HCT116 (cell line): ENCODE data around the gene TAB3. TPM values are rescaled to one million over a fixed set of nuclear protein-coding genes. Genes with fewer than 3 reads are reported as not detected.

Source experiments
- ATAC-seq: fragments of 200-7000 bp; cut with Tn5 transposase; 2 replicates; pipeline ENCODE4 v1.9.1; 2020; ENCODE audit warnings: mild to moderate bottlenecking, moderate library complexity
- BruUV-seq: library from RNA; stranded (reverse); fragments of 400-500 nt; replicated peaks from 2 replicates; lab custom pipeline; 2021; lab: Mats Ljungman, UMichigan
- CTCF ChIA-PET: fragments of 300-600 bp; sonication (Branson Sonifier 250); formaldehyde crosslinking; loops from one replicate; lab custom pipeline; 2021; ENCODE audit warnings: antibody characterized with exemption; lab: Charles Lee
- POLR2A ChIA-PET: fragments of 300-600, 350-600 bp; sonication (Branson Sonifier 250); formaldehyde crosslinking; loops from one replicate; lab custom pipeline; 2021; ENCODE audit warnings: antibody characterized with exemption; lab: Charles Lee
- RAD21 ChIA-PET, 2 experiments: fragments of 300-600 bp; sonication (Branson Sonifier 250); formaldehyde crosslinking; loops; one replicate each; lab custom pipeline; 2023; ENCODE audit warnings: low total read pairs in 2 of 2; ENCODE audit not compliant: uncharacterized antibody in 2 of 2, unreplicated experiment in 2 of 2, low non-redundant PET in 1 of 2; lab: Charles Lee
- DNase-seq: peaks from one replicate; pipeline ENCODE4 v3.0.0-alpha.2; 2010; ENCODE audit warnings: low read depth, low spot score
- H2AFZ ChIP-seq: fragments of 200-600 bp; shearing (Covaris generic), sonication (generic); 2 replicates; pipeline ENCODE4 v1.6.1; 2017; ENCODE audit warnings: low read depth, mixed run types, mixed read lengths, antibody characterized with exemption, low read length; ENCODE audit not compliant: poor library complexity, severe bottlenecking
- H3K27ac ChIP-seq: 2 replicates; pipeline ENCODE4 v1.5.1; 2012; ENCODE audit warnings: low read depth, low read length
- H3K27me3 ChIP-seq: fragments of 200-600 bp; sonication (generic); 2 replicates; pipeline ENCODE4 v1.6.1; 2016; ENCODE audit warnings: mixed run types, low read length, mixed read lengths; ENCODE audit not compliant: insufficient read depth
- H3K36me3 ChIP-seq, 2 experiments: fragments of 200-500 bp in 1 of 2; fragments of 200-600 bp in 1 of 2; sonication (Bioruptor generic) in 1 of 2; sonication (generic) in 1 of 2; 2 replicates each; pipeline versions ENCODE4 v1.5.1 to v1.6.1; 2014 to 2016; ENCODE audit warnings: low read length in 2 of 2, inconsistent platforms in 1 of 2, mixed read lengths in 1 of 2, mixed run types in 1 of 2; ENCODE audit not compliant: insufficient read depth in 2 of 2, control insufficient read depth in 1 of 2
- H3K4me1 ChIP-seq, 2 experiments: fragments of 200-600 bp in 1 of 2; sonication (generic) in 1 of 2; 2 replicates each; pipeline versions ENCODE4 v1.5.1 to v1.6.1; 2012 to 2017; ENCODE audit warnings: low read length in 2 of 2, inconsistent platforms in 1 of 2, mild to moderate bottlenecking in 1 of 2, mixed read lengths in 1 of 2, mixed run types in 1 of 2, moderate library complexity in 1 of 2; ENCODE audit not compliant: insufficient read depth in 2 of 2, control insufficient read depth in 1 of 2
- H3K4me2 ChIP-seq: fragments of 200-600 bp; sonication (generic); 2 replicates; pipeline ENCODE4 v1.6.1; 2017; ENCODE audit warnings: mixed run types, low read length, mixed read lengths
- H3K4me3 ChIP-seq, 2 experiments: fragments of 200-600 bp in 1 of 2; sonication (generic) in 1 of 2; replicated peaks in 1 of 2; 2 replicates each; pipeline ENCODE4 v1.5.1; 2011 to 2016; ENCODE audit warnings: low read length in 2 of 2, control low read depth in 1 of 2, low read depth in 1 of 2, mild to moderate bottlenecking in 1 of 2, mixed read lengths in 1 of 2, mixed run types in 1 of 2
- H3K79me2 ChIP-seq: fragments of 200-600 bp; sonication (generic); 2 replicates; pipeline ENCODE4 v1.6.1; 2017; ENCODE audit warnings: mild to moderate bottlenecking, mixed run types, low read length, moderate library complexity, mixed read lengths; ENCODE audit not compliant: insufficient read depth
- H3K9ac ChIP-seq: fragments of 200-600 bp; sonication (generic); 2 replicates; pipeline ENCODE4 v1.6.1; 2016; ENCODE audit warnings: low read length, mixed read lengths
- H3K9me2 ChIP-seq: fragments of 200-600 bp; sonication (generic), shearing (Covaris generic); 2 replicates; pipeline ENCODE4 v1.6.1; 2017; ENCODE audit warnings: mixed run types, mild to moderate bottlenecking, moderate library complexity; ENCODE audit not compliant: insufficient read depth
- H3K9me3 ChIP-seq, 2 experiments: fragments of 200-500 bp in 1 of 2; fragments of 200-600 bp in 1 of 2; sonication (Bioruptor generic) in 1 of 2; sonication (generic) in 1 of 2; 2 replicates each; pipeline ENCODE4 v1.6.1; 2014 to 2017; ENCODE audit warnings: low read length in 2 of 2, mixed read lengths in 2 of 2, inconsistent platforms in 1 of 2, low read depth in 1 of 2, mild to moderate bottlenecking in 1 of 2, mixed run types in 1 of 2, moderate library complexity in 1 of 2; ENCODE audit not compliant: control insufficient read depth in 1 of 2, insufficient read depth in 1 of 2
- H4K20me1 ChIP-seq: fragments of 200-600 bp; sonication (generic), shearing (Covaris generic); 2 replicates; pipeline ENCODE4 v1.6.1; 2017; ENCODE audit warnings: mixed run types, mild to moderate bottlenecking, moderate library complexity; ENCODE audit not compliant: insufficient read depth
- CBX3 ChIP-seq: IDR thresholded peaks from 2 replicates; pipeline ENCODE4 v1.6.1; 2012; ENCODE audit warnings: low read depth
- ELF1 ChIP-seq: IDR thresholded peaks from 2 replicates; pipeline ENCODE4 v1.6.1; 2012; ENCODE audit warnings: low read depth, borderline replicate concordance
- RAD21 ChIP-seq: IDR thresholded peaks from 2 replicates; pipeline ENCODE4 v1.6.1; 2012; ENCODE audit warnings: low read depth, mild to moderate bottlenecking
- REST ChIP-seq: IDR thresholded peaks from 2 replicates; pipeline ENCODE4 v1.6.1; 2012; ENCODE audit warnings: low read depth
- SRF ChIP-seq: IDR thresholded peaks from 2 replicates; pipeline ENCODE4 v1.6.1; 2012; ENCODE audit warnings: low read depth
- TCF7L2 ChIP-seq: IDR thresholded peaks from 2 replicates; pipeline ENCODE4 v1.7.0; 2011; ENCODE audit warnings: borderline replicate concordance, inconsistent platforms; ENCODE audit not compliant: insufficient read depth, insufficient read length; ENCODE audit errors: extremely low read depth
- YY1 ChIP-seq: IDR thresholded peaks from 2 replicates; pipeline ENCODE4 v1.6.1; 2011; ENCODE audit warnings: low read length, low read depth, moderate library complexity, mild to moderate bottlenecking; ENCODE audit not compliant: insufficient replicate concordance; ENCODE audit errors: extremely low read depth
- ZFX ChIP-seq: fragments of 450-650 bp; IDR thresholded peaks from 2 replicates; pipeline ENCODE4 v1.6.1; 2017
- intact Hi-C: fragments of 100-400 bp; cut with micrococcal nuclease; formaldehyde crosslinking; loops from 2 replicates; pipeline ENCODE4 v1.10.0; 2022
- total RNA-seq: library from RNA; stranded (reverse); gene quantifications from one replicate; pipeline ENCODE4 v1.2.1, GENCODE V29; 2021; ENCODE audit not compliant: unreplicated experiment
- TF ChIP-seq, protein P1 (sequence below), 3 experiments: fragments of 200-600 bp in 1 of 3; sonication (generic) in 1 of 3; IDR thresholded peaks in 2 of 3; conservative IDR thresholded peaks in 1 of 3; 2 replicates each; pipeline ENCODE4 v1.5.1; 2012 to 2017; ENCODE audit warnings: low read depth in 2 of 3, low read length in 2 of 3, antibody characterized with exemption in 1 of 3, borderline replicate concordance in 1 of 3, control low read depth in 1 of 3, mild to moderate bottlenecking in 1 of 3, mixed read lengths in 1 of 3, mixed run types in 1 of 3, moderate library complexity in 1 of 3; ENCODE audit not compliant: insufficient read depth in 1 of 3
- TF ChIP-seq, protein P2 (sequence below): IDR thresholded peaks from 2 replicates; pipeline ENCODE4 v1.6.1; 2012

TAB3 gene
- total RNA-seq, 1 experiment from 2014 or later = 11.2 TPM

DNA sequence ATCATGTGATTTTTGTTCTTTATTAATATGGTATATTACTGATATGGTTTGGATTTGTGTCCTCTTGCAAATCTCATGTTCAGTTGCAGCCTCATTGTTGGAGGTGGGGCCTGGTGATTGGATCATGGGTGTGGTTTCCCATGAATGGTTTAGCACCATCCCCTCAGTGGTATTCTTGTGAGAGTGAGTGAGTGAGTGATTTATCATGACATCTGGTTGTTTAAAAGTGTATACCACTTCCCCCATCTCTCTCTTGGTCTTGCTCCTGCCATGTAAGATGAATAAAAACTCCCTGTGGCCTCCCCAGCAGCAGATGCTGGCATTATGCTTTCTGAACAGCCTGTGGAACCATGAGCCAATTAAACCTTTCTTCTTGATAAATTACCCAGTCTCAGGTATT lies 111.5 kb downstream of the TAB3 start:
- Histone ChIP-seq H3K36me3 (no peaks in the 10 kb centered on the region), H3K79me2 (no peaks in the 10 kb centered on the region), H3K9me3 (no peaks in the 10 kb centered on the region), H3K27me3 (no peaks in the 10 kb centered on the region), H3K4me1 (no peaks in the 10 kb centered on the region), H3K27ac (no peak overlapping the region), H4K20me1 (no peaks in the 10 kb centered on the region), H3K4me2 (no peak overlapping the region), H3K9me2 (no peaks in the 10 kb centered on the region), H3K4me3 (no peak overlapping the region), H2AFZ (no peak overlapping the region)
- no TSS peak for BruUV-seq
- ChIA-PET CTCF (no interaction called here), RAD21 (no interaction called here), POLR2A (no interaction called here)
- intact Hi-C loops = no loop called here
- no peak for ATAC-seq
- TF ChIP-seq YY1 (no peak), SRF (no peak), REST (no peak), CBX3 (no peak), TCF7L2 (no peak), ELF1 (no peak), RAD21 (no peak), ZFX (no peak)
- TF ChIP-seq, protein P1, sequence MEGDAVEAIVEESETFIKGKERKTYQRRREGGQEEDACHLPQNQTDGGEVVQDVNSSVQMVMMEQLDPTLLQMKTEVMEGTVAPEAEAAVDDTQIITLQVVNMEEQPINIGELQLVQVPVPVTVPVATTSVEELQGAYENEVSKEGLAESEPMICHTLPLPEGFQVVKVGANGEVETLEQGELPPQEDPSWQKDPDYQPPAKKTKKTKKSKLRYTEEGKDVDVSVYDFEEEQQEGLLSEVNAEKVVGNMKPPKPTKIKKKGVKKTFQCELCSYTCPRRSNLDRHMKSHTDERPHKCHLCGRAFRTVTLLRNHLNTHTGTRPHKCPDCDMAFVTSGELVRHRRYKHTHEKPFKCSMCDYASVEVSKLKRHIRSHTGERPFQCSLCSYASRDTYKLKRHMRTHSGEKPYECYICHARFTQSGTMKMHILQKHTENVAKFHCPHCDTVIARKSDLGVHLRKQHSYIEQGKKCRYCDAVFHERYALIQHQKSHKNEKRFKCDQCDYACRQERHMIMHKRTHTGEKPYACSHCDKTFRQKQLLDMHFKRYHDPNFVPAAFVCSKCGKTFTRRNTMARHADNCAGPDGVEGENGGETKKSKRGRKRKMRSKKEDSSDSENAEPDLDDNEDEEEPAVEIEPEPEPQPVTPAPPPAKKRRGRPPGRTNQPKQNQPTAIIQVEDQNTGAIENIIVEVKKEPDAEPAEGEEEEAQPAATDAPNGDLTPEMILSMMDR (IDR thresholded peaks at IDR 0.05 in 2 of 3, conservative IDR thresholded peaks at IDR 0.05 in 1 of 3; ENCODE audit: borderline replicate concordance in 1 of 3, insufficient read depth in 1 of 3, low read depth in 2 of 3, low read length in 2 of 3) = no peak
- TF ChIP-seq, protein P2, sequence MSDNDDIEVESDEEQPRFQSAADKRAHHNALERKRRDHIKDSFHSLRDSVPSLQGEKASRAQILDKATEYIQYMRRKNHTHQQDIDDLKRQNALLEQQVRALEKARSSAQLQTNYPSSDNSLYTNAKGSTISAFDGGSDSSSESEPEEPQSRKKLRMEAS = no peak
- TF ChIP-seq, all 23 proteins: peak for 0
- DNase-seq = no peak
- no peak overlapping the region for H3K9ac ChIP-seq

Other genes with a start within 250 kb of the TAB3 start
- gene GK, start 235.8 kb downstream of the TAB3 start, total RNA-seq = 4.3 TPM
- not detected for gene FTHL17, start 182.8 kb upstream of the TAB3 start, total RNA-seq